HG03565 (cell line): Measurements from ENCODE around the gene SLIT2.

Experiments
- ATAC-seq: cut with Tn5 transposase; IDR thresholded peaks from one replicate; pipeline ENCODE4 v1.9.1; 2021; ENCODE audit warnings: mild to moderate bottlenecking, moderate library complexity; ENCODE audit not compliant: unreplicated experiment

Gene SLIT2

GRCh38 chr4:20251796-20252655 is at the start of gene SLIT2:
TSS of gene SLIT2 (plus strand) at chr4:20251905. CDS start at chr4:20253816, 1,911 bp downstream.
- no peak for ATAC-seq

GRCh38 chr4:20203508-20203907 is 48.2 kb upstream of the SLIT2 start:
- ATAC-seq, result no peak

- no peak for ATAC-seq
Measured at GRCh38 chr4:20217521-20217920, 34.2 kb upstream of the SLIT2 start.

- no peak for ATAC-seq
Measured at GRCh38 chr4:20217951-20218350, 33.8 kb upstream of the SLIT2 start.

- no peak for ATAC-seq
Measured at GRCh38 chr4:20219521-20219920, 32.2 kb upstream of the SLIT2 start.

GRCh38 chr4:20237894-20238537 is 13.7 kb upstream of the SLIT2 start:
- ATAC-seq, result no peak

GRCh38 chr4:20248155-20248558 is 3.5 kb upstream of the SLIT2 start:
- peak; percentile 46 for ATAC-seq

- no peak for ATAC-seq
Measured at GRCh38 chr4:20249333-20249732, 2.4 kb upstream of the SLIT2 start.

GRCh38 chr4:20251031-20251795 is 492 bp upstream of the SLIT2 start:
- ATAC-seq, result no peak

- ATAC-seq, result no peak
Measured at GRCh38 chr4:20252656-20253282, 1.1 kb downstream of the SLIT2 start.

- no peak for ATAC-seq
Measured at GRCh38 chr4:20253283-20253734, 1.6 kb downstream of the SLIT2 start.

GRCh38 chr4:20253735-20254409 is 2.2 kb downstream of the SLIT2 start:
- no peak for ATAC-seq

GRCh38 chr4:20254511-20255250 is 3.0 kb downstream of the SLIT2 start:
- no peak for ATAC-seq

- no peak for ATAC-seq
Measured at GRCh38 chr4:20255251-20255586, 3.5 kb downstream of the SLIT2 start.

GRCh38 chr4:20255823-20256222 is 4.1 kb downstream of the SLIT2 start:
- no peak for ATAC-seq

- ATAC-seq, result no peak
Measured at GRCh38 chr4:20256381-20256881, 4.7 kb downstream of the SLIT2 start.

GRCh38 chr4:20259707-20260106 is 8.0 kb downstream of the SLIT2 start:
- no peak for ATAC-seq

GRCh38 chr4:20260821-20261220 is 9.1 kb downstream of the SLIT2 start:
- no peak for ATAC-seq

- ATAC-seq, result no peak
Measured at GRCh38 chr4:20262221-20262620, 10.5 kb downstream of the SLIT2 start.

GRCh38 chr4:20264688-20265087 is 13.0 kb downstream of the SLIT2 start:
- no peak for ATAC-seq
